GM19043 (cell line): ENCODE data around the gene CUTC.

Experiments
- ATAC-seq: cut with Tn5 transposase; IDR thresholded peaks from one replicate; pipeline ENCODE4 v1.9.1; 2021; ENCODE audit warnings: low read depth; ENCODE audit not compliant: unreplicated experiment

Gene CUTC

DNA sequence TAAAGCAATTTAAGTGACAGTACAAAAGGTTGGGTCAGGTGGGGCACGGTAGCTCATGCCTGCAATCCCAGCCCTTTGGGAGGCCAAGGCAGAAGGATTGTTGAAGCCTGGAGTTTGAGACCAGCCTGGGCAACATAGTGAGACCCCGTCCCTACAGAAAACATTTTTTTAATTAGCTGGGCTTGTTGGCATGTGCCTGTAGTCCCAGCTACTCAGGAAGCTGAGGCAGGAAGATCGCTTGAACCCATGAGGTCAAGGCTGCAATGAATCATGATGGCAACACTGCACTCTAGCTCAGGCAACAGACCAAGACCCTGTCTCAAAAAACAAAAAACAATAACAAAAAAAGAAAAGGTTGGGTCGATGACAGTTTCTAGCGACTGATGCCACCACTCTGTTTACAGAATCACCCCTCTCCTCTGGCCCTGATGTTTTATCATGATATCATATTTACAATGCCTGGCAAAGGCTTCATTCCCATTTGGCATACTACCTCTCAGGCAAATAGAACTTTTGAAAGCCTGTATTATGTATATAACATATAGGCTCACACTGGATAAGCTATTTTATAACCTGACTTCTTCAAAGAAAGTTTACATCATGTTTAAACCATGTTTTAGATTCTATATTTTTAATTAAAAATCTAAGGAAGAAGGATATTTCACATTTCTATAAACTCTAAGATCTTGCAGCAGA, 49.8 kb downstream of the CUTC start:
- ATAC-seq: no peak

DNA sequence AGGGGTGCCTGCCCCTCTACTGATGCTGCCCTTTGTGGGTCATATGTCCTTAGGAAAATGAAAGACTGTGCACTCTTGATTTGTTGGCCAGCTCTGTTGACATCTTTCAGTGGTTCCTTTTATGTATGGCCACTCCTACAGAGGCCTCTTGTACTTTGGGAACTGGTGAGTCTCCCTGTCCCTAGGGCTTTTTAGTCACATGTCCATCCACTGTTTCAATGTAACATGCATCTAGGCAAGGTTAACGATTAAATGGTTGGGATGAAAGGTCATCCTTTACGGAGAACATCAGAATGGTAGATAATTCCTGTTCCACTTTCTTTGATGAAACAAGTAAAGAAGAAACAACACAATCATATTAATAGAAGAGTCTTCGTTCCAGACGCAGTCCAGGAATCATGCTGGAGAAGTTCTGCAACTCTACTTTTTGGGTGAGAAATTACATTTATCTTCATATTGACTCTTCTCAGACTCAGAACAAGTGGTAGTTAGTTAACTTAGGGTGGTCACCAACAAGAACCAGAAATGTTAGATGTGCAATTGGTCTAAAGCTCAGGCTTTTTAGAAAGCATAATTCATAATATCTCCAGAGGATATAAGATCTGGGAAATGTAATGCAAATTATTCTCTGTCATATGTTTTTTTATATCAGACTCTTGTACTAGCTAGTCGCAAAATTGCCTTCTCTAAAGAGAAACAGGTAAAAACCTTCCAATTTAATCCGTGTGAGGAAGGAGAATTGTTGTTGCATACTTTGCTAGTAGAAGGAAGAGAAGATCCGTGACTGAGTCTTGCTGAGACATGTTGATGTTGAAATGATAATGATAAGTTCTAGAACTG, 50.6 kb downstream of the CUTC start, which contains the start of gene ABCC2:
Gene ABCC2, plus strand, starts transcription at position 194 of the 840 bp plus-strand sequence. Its CDS starts 205 bp downstream, at position 399.
- no peak for ATAC-seq

GRCh38 chr10:99784016-99784726, 52.1 kb downstream of the CUTC start:
- no peak for ATAC-seq

DNA sequence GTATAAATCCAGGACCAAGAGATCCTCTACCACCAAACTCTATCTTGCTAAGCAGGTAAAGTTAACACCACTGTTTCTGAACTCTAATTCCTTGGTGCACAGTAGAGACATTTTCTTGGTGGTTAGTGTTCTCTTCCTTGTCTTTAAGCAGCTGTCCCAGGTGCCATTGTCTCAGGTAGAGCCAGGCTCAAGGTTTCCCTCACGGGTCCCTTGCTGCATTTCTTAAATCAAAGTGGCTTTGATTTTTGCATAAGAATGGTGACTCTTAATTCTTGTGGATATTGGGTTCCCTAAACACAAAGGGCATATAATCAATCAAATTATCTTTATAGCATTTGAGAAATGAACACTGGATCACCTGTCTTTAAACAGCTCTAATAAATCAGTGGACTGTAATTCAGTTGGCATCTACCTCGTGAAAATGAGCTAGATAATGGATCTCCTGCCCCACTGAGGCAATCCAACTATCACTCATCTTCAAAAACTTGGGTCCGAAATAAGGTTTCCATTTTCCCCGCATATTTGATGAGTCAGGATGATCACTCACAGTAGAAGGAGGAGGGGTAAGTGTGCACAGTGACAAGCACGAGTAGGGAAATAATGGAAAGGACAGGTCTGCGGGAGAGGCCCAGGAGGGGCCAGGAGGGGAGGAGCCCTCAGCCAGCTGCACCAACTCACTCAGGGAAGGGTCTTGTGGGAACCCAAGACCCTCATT, 52.9 kb downstream of the CUTC start:
- ATAC-seq: no peak

GRCh38 chr10:99785646-99786045, 53.6 kb downstream of the CUTC start:
- ATAC-seq: no peak

DNA sequence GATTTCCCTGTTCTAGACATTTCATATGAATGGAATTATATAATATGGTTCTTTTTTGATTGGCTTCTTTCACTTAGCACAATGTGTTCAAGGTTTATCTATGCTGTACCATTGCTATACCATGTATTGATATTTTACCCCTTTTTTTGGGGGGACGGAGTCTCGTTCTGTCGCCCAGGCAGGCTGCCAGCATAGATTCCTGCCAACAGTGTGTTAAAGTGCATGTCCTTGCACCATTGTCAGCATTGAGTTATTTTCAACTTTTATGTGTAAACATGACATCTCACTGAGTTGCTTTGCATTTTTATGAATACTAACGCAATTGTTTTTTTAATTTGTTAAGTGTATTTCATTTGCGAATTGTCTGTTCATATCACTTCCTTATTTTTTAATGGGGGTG, 55.3 kb downstream of the CUTC start:
- no peak for ATAC-seq

DNA sequence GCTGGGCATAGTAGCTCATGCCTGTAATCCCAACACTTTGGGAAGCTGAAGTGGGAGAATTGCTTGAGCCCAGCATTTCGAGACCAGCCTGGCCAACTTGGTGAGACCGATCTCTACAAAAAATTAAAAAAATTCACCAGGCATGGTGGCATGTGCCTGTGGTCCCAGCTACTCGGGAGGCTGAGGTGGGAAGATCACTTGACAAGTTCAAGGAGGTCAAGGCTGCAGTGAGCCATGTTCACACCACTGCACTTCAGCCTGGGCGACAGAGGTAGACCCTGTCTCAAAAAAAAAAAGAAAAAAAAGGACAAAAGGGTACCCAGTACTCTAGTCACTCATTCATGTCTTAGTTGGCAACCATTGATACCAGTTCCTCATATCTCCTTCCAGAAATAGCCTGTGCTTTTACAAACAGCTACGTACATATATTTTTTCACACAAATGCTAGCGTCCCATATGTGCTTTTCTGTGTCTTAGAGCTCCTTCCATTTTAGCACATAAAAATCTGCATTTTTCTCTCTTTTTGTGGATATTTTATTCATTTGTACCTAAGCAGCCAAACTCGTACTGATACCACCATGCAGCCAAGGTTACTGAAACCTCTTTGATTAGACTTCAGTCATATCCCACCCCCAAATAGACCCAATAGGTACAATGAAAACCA, 55.9 kb downstream of the CUTC start:
- no peak for ATAC-seq

DNA sequence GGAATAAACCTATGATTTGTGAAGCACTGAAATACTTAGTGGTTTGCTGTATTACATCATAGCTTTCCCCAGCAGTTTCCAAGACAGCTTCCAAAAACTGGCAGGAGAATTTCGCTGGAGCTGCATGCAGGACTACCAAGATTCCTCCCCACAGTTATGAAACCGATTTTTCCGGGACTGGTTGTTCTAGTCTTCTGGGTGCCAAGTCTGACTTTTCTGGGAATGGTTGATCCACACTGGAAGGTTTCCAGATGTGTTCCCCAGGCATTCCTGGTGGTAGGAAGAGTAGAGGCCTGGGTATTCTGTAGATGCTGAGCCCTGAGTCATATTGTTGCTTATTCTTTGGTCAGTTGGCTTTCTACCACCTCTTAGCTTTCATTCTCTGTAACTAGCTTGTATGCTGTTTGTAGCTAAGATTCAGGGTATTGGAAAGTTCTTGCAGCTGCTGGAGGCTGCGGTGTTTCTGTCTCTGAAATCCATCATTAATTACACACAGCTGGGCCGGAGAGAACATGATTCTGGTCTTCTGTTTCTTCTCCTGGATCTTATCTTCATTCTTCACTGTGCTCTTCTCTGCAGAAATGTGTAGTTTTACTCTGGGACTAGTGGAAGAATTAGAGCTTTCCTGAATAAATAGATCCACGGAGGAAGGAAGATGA, 56.7 kb downstream of the CUTC start:
- no peak for ATAC-seq

- ATAC-seq: no peak
These were observed 59.8 kb downstream of the CUTC start for GRCh38 chr10:99791831-99792230.

- no peak for ATAC-seq
These were observed 61.8 kb downstream of the CUTC start for GRCh38 chr10:99793819-99794218.

- no peak for ATAC-seq
These were observed 64.9 kb downstream of the CUTC start for GRCh38 chr10:99796928-99797327.

- no peak for ATAC-seq
These were observed 66.0 kb downstream of the CUTC start for GRCh38 chr10:99798031-99798430.

GRCh38 chr10:99798920-99799319, 66.9 kb downstream of the CUTC start:
- no peak for ATAC-seq

DNA sequence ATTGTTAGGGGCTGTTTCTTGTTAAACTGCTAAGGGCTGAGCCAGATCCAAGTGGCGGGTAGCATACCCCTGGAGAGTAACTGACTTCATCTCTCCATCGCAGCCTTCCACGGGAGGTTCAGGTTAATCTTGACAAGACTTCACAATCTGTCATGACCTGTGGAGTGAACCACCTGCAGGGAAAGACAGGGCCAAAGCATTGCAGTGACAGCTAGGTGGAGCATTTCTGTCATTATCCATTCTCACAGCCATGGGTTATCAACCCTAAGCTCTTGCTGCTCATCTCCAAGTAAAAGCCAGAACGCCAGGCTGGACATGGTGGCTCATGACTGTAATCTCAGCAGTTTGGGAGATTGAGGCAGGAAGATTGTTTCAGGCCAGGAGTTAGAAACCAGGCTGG, 67.6 kb downstream of the CUTC start:
- ATAC-seq: no peak

DNA sequence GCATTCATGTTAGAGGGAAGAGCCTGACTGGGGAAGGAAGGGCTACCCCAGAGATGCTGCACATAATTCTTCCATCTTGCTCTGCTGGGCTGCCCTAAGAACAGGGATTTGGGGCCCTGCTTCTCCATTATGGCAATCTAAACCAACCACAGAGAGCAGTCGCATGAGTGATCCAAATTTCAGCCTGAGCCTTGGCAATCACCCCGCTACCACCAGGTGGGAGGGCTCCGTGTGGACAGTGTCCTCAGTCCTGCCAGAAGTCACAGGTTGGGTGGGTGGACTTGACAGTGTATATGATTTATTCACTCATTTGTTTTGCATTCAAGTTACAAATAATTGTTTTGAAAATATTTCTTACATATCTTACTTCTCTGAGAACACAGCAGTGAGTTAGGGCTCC, 72.4 kb downstream of the CUTC start:
- no peak for ATAC-seq

DNA sequence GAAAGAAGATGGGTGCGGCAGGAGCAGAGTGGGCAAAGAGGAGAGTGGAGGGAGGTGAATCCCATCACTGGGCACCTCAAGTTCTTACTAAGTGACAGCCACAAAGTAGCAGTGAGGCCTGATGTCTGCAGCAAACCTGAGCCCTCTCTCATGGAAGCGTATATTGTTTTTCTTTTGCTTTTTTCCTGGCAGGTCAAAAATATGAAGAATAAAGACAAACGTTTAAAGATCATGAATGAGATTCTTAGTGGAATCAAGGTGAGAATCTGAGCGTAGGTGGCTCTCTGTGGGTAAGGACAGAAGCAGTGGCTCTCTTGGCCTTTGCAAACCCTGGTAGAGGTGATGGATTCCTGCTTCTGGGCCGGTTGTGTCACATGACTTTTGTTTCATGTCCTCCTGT, 73.2 kb downstream of the CUTC start:
- ATAC-seq: no peak
